HEK293 (cell line): Measurements from ENCODE around the gene MDM4.

Experiments
- ZNF596 ChIP-seq: fragments of 450-650 bp; IDR thresholded peaks from 2 replicates; pipeline ENCODE4 v1.5.0; 2018; ENCODE audit warnings: missing biosample characterization, mild to moderate bottlenecking, missing genetic modification characterization, moderate library complexity
- TF ChIP-seq, protein P1 (sequence below): fragments of 450-650 bp; formaldehyde crosslinking; IDR thresholded peaks from 2 replicates; pipeline ENCODE4 v1.5.1; 2016; ENCODE audit warnings: missing biosample characterization, missing genetic modification characterization

DNA sequence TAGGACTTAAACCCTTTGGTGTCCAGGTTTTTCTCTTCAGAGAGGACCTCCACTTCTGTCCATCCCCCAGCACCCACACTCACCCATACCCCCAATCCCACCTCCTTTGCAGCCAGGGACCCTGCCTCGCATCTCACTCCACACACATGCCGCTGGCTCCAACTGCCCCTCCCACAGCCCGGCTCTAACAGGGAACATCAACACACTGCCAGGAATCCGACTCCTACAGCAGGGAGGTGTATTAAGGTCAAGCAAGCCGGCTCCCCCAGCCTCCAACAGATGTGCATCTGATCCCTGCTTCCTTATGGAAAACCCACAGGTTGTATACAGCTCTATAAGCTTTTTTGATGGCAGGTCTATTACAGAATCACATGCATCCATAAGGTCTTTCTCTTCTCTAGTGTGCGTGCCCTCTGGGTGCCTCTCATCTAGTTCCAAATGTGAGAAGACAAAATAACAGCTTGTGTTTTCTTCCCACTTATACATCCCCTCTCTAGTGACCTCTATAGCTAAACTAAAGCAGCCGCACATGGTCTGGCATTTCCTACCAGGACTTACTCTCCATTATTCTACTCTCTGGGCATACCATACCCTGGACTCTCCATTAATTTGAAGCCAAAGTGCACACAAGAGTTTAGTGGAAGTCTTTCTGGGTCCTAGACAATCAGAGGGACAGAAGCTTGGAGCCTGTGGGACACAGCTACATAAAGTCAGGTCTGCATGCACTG lies 37.9 kb upstream of the MDM4 start:
- TF ChIP-seq, protein P1, sequence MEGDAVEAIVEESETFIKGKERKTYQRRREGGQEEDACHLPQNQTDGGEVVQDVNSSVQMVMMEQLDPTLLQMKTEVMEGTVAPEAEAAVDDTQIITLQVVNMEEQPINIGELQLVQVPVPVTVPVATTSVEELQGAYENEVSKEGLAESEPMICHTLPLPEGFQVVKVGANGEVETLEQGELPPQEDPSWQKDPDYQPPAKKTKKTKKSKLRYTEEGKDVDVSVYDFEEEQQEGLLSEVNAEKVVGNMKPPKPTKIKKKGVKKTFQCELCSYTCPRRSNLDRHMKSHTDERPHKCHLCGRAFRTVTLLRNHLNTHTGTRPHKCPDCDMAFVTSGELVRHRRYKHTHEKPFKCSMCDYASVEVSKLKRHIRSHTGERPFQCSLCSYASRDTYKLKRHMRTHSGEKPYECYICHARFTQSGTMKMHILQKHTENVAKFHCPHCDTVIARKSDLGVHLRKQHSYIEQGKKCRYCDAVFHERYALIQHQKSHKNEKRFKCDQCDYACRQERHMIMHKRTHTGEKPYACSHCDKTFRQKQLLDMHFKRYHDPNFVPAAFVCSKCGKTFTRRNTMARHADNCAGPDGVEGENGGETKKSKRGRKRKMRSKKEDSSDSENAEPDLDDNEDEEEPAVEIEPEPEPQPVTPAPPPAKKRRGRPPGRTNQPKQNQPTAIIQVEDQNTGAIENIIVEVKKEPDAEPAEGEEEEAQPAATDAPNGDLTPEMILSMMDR (tag by site-specific recombination), result no peak
- TF ChIP-seq ZNF596 (tag by site-specific recombination), result no peak
